Vagina (tissue), 2 donors: ENCODE results near the gene EVX2.

Experiments used
- POLR2A ChIP-seq, 2 donors: fragments of 450-650 bp; IDR thresholded peaks; one replicate each; pipeline ENCODE4 v1.6.1; 2017; ENCODE audit warnings: antibody characterized with exemption in 2 of 2, mild to moderate bottlenecking in 2 of 2, moderate library complexity in 2 of 2
- POLR2AphosphoS5 ChIP-seq, 2 donors: sonication (generic); formaldehyde crosslinking; IDR thresholded peaks; one replicate each; pipeline ENCODE4 v1.9.0; 2017; ENCODE audit warnings: antibody characterized with exemption in 2 of 2, mild to moderate bottlenecking in 2 of 2, low read depth in 1 of 2; ENCODE audit not compliant: insufficient read depth in 1 of 2
- TF ChIP-seq, protein P1 (sequence below), 3 experiments: fragments of 450-650 bp in 2 of 3; fragments of 200-600 bp in 1 of 3; sonication (generic) in 1 of 3; IDR thresholded peaks; one replicate each; pipeline ENCODE4 v1.5.1; 2017 to 2019; ENCODE audit warnings: antibody characterized with exemption in 3 of 3, mild to moderate bottlenecking in 2 of 3, moderate library complexity in 2 of 3

GRCh38 chr2:176082525-176082823 lies 1.3 kb downstream of the EVX2 start:
- TF ChIP-seq, protein P1, sequence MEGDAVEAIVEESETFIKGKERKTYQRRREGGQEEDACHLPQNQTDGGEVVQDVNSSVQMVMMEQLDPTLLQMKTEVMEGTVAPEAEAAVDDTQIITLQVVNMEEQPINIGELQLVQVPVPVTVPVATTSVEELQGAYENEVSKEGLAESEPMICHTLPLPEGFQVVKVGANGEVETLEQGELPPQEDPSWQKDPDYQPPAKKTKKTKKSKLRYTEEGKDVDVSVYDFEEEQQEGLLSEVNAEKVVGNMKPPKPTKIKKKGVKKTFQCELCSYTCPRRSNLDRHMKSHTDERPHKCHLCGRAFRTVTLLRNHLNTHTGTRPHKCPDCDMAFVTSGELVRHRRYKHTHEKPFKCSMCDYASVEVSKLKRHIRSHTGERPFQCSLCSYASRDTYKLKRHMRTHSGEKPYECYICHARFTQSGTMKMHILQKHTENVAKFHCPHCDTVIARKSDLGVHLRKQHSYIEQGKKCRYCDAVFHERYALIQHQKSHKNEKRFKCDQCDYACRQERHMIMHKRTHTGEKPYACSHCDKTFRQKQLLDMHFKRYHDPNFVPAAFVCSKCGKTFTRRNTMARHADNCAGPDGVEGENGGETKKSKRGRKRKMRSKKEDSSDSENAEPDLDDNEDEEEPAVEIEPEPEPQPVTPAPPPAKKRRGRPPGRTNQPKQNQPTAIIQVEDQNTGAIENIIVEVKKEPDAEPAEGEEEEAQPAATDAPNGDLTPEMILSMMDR (IDR thresholded peaks at IDR 0.05) = no peak
- TF ChIP-seq POLR2A (IDR thresholded peaks at IDR 0.05) (no peak), POLR2AphosphoS5 (IDR thresholded peaks at IDR 0.05; ENCODE audit: insufficient read depth in 1 of 2, low read depth in 1 of 2) (no peak)
